Cardiac muscle cell (in vitro differentiated cells and primary cell): Measurements from ENCODE around the gene CYP27C1. TPM values are rescaled to one million over a fixed set of nuclear protein-coding genes. Genes with fewer than 3 reads are reported as not detected.

ENCODE experiments used
- DNase-seq, 2 donors: peaks; one replicate each; pipeline versions ENCODE4 v3.0.0 to v3.0.0-alpha.2; 2010 to 2017; ENCODE audit warnings: low read depth in 1 of 2, low spot score in 1 of 2
- H3K27ac ChIP-seq: fragments of 200-600 bp; sonication (generic); 2 replicates; pipeline ENCODE4 v1.5.1; 2016
- H3K27me3 ChIP-seq: fragments of 200-600 bp; sonication (generic); 2 replicates; pipeline ENCODE4 v1.6.0; 2016; ENCODE audit warnings: control low read depth
- H3K36me3 ChIP-seq: fragments of 200-600 bp; sonication (generic); 2 replicates; pipeline ENCODE4 v1.5.1; 2016; ENCODE audit warnings: control low read depth
- H3K4me1 ChIP-seq: fragments of 200-600 bp; sonication (generic); 2 replicates; pipeline ENCODE4 v1.8.1; 2017; ENCODE audit warnings: low read depth, mild to moderate bottlenecking, mixed run types
- H3K4me3 ChIP-seq: fragments of 200-600 bp; sonication (generic); 2 replicates; pipeline ENCODE4 v1.5.1; 2016; ENCODE audit warnings: mild to moderate bottlenecking
- H3K9me3 ChIP-seq: fragments of 200-600 bp; sonication (generic); 2 replicates; pipeline ENCODE4 v1.5.1; 2017; ENCODE audit warnings: low read depth, mild to moderate bottlenecking, control low read depth
- CTCF ChIP-seq: IDR thresholded peaks from 2 replicates; pipeline ENCODE4 v1.5.1; 2012; ENCODE audit warnings: low read depth, mild to moderate bottlenecking, low read length
- polyA plus RNA-seq: library from polyadenylated mRNA; unstranded; fragments of >200 nt; fragmentation: Nextera tagmentation; extraction: Ambion mirVana; gene quantifications from 2 replicates; pipeline ENCODE4 v1.2.1, GENCODE V29; 2016
- total RNA-seq: library from RNA; depleted of rRNA; stranded (reverse); fragments of >200 nt; gene quantifications from 2 replicates; pipeline ENCODE4 v1.2.3, GENCODE V29; 2016

The CYP27C1 gene
- total and polyA plus RNA-seq, 2 experiments from 2014 or later = 1.5 to 3.6 TPM

- H3K36me3 ChIP-seq = no peaks in the 10 kb centered on the region
- no peak overlapping the region for H3K4me3 ChIP-seq
- TF ChIP-seq CTCF = no peak
- no peak overlapping the region for H3K27ac ChIP-seq
- no peak for DNase-seq
- H3K27me3 ChIP-seq = no peaks in the 10 kb centered on the region
- no peaks in the 10 kb centered on the region for H3K9me3 ChIP-seq
- peaks cover 8% of the 10 kb centered on the region for H3K4me1 ChIP-seq
Observed at GRCh38 chr2:127170452-127171197, 49.5 kb downstream of the CYP27C1 start.

GRCh38 chr2:127170021-127170420 is 50.1 kb downstream of the CYP27C1 start:
- Histone ChIP-seq H3K9me3 (no peaks in the 10 kb centered on the region), H3K27me3 (no peaks in the 10 kb centered on the region), H3K4me3 (no peak overlapping the region), H3K36me3 (no peaks in the 10 kb centered on the region), H3K27ac (no peak overlapping the region), H3K4me1 (peaks cover 14% of the 10 kb centered on the region)
- no peak for TF ChIP-seq CTCF
- DNase-seq = no peak

GRCh38 chr2:127169066-127169660 is 50.9 kb downstream of the CYP27C1 start:
- Histone ChIP-seq H3K4me1 (peaks cover 14% of the 10 kb centered on the region), H3K27ac (no peak overlapping the region), H3K27me3 (no peaks in the 10 kb centered on the region), H3K9me3 (no peaks in the 10 kb centered on the region), H3K36me3 (no peaks in the 10 kb centered on the region), H3K4me3 (no peak overlapping the region)
- no peak for DNase-seq
- no peak for TF ChIP-seq CTCF

- Histone ChIP-seq H3K36me3 (no peaks in the 10 kb centered on the region), H3K4me1 (peaks cover 14% of the 10 kb centered on the region), H3K27me3 (peaks cover 10% of the 10 kb centered on the region), H3K27ac (no peak overlapping the region), H3K9me3 (no peaks in the 10 kb centered on the region), H3K4me3 (no peak overlapping the region)
- DNase-seq = peak in 1 of 2 donors; percentile 42
- TF ChIP-seq CTCF = no peak
Observed at GRCh38 chr2:127166231-127166860, 53.8 kb downstream of the CYP27C1 start.

DNA sequence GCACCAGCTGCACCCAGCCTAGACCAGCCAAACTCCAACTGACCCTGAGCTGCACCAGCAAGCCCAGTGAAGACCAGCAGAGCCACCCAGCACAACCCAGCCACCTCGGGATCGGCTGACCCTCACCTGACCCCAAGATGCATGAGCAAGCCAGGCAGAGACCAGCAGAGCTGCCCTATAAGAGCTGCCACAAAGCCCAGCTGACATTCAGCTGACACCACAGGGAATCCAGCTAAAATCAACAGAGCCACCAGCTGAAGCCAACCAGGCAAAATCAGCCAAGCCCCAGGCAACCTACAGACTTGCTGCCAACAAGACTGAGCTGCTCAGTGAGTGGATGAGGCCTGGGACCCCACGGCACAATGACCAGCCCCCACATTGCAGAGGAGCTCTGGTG is 54.6 kb downstream of the CYP27C1 start:
- peak in 1 of 2 donors; percentile 42 for DNase-seq
- Histone ChIP-seq H3K4me1 (peaks cover 14% of the 10 kb centered on the region), H3K27me3 (peaks cover 12% of the 10 kb centered on the region), H3K4me3 (no peak overlapping the region), H3K36me3 (no peaks in the 10 kb centered on the region), H3K9me3 (no peaks in the 10 kb centered on the region), H3K27ac (no peak overlapping the region)
- TF ChIP-seq CTCF = no peak
